H1 (cell line): ENCODE data around the gene FADS6. TPM values are rescaled to one million over a fixed set of nuclear protein-coding genes. Genes with fewer than 3 reads are reported as not detected.

Experiments
- BRCA1 ChIP-seq: IDR thresholded peaks from 2 replicates; pipeline ENCODE4 v1.6.1; 2012; ENCODE audit warnings: low read depth, low read length, improper control_type of control experiment
- CHD2 ChIP-seq: IDR thresholded peaks from 2 replicates; pipeline ENCODE4 v1.6.1; 2012; ENCODE audit warnings: low read length, improper control_type of control experiment
- CREB1 ChIP-seq: IDR thresholded peaks from 2 replicates; pipeline ENCODE4 v1.6.1; 2012; ENCODE audit warnings: inconsistent platforms
- HDAC6 ChIP-seq: IDR thresholded peaks from one replicate; pipeline ENCODE4 v1.7.1; 2012; ENCODE audit warnings: low read depth, mild to moderate bottlenecking, inconsistent platforms, low read length, moderate library complexity
- KDM1A ChIP-seq: fragments of 200-600, 300-600 bp; sonication (generic); IDR thresholded peaks from 2 replicates; pipeline ENCODE4 v1.7.1; 2016; ENCODE audit warnings: mild to moderate bottlenecking, low read length, borderline replicate concordance
- NRF1 ChIP-seq: IDR thresholded peaks from 2 replicates; pipeline ENCODE4 v1.6.1; 2011; ENCODE audit warnings: mild to moderate bottlenecking, low read depth, low read length, improper control_type of control experiment
- SUZ12 ChIP-seq: fragments of 200-600 bp; sonication (generic); IDR thresholded peaks from 2 replicates; pipeline ENCODE4 v1.6.1; 2012; ENCODE audit warnings: mild to moderate bottlenecking, inconsistent platforms, low read length, moderate library complexity, mixed read lengths
- TEAD4 ChIP-seq: IDR thresholded peaks from 2 replicates; pipeline ENCODE4 v1.6.1; 2012; ENCODE audit warnings: low read depth, low read length, inconsistent platforms, mixed read lengths
- polyA plus RNA-seq, 7 experiments: library from polyadenylated mRNA; depleted of rRNA in 3 of 7; stranded (reverse) in 5 of 7; unstranded in 2 of 7; fragments of >200 nt in 5 of 7; fragments of 200-250 nt in 2 of 7; gene quantifications; 1 replicate in 5 of 7; 2 replicates in 1 of 7; 4 replicates in 1 of 7; pipeline versions ENCODE4 v1.2.1 to v1.2.3, GENCODE V29; 2011 to 2013; ENCODE audit warnings: missing spikeins in 2 of 7, mixed read lengths in 2 of 7
- total RNA-seq: library from RNA; stranded (reverse); fragmentation: NEBNext Ultra II Directional; extraction: Animal tissue kit (Norgen Biotek cat#: 25700); gene quantifications from 2 replicates; pipeline ENCODE4 v1.2.1, GENCODE V29; 2021
- TF ChIP-seq, protein P1 (sequence below): fragments of 300-600 bp; sonication (generic); IDR thresholded peaks from 2 replicates; pipeline ENCODE4 v1.7.1; 2012; ENCODE audit warnings: low read length, moderate library complexity, mild to moderate bottlenecking, inconsistent platforms; ENCODE audit not compliant: insufficient replicate concordance
- TF ChIP-seq, protein P2 (sequence below), 3 experiments: IDR thresholded peaks; 1 replicate in 2 of 3; 2 replicates in 1 of 3; pipeline versions ENCODE4 v1.5.1 to v1.6.1; 2011; ENCODE audit warnings: low read length in 3 of 3, mild to moderate bottlenecking in 3 of 3, inconsistent platforms in 2 of 3, low read depth in 1 of 3, moderate library complexity in 1 of 3; ENCODE audit not compliant: insufficient read depth in 1 of 3; ENCODE audit errors: control extremely low read depth in 1 of 3

FADS6 gene
- total and polyA plus RNA-seq, 2 of the 8 experiments (the other 6 are each of a cell fraction or from before 2014, with no cell fraction given): 0.56 to 2.5 TPM

DNA sequence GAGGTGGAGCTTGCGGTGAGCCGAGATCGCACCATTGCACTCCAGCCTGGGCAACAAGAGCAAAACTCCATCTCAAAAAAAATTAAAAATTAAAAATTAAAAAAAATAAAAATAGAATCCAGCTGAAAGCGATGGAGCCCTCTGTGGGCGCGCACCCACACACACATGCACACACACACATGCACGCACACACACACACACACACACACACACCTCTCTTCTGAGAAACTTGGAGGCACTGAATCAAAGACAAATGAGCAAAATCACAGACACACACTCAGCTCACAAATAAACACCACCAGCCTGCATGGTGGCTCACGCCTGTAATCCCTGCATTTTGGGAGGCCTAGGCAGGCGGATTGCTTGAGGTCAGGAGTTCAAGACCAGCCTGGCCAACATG is 9.6 kb upstream of the FADS6 start (continued):
- TF ChIP-seq, protein P1, sequence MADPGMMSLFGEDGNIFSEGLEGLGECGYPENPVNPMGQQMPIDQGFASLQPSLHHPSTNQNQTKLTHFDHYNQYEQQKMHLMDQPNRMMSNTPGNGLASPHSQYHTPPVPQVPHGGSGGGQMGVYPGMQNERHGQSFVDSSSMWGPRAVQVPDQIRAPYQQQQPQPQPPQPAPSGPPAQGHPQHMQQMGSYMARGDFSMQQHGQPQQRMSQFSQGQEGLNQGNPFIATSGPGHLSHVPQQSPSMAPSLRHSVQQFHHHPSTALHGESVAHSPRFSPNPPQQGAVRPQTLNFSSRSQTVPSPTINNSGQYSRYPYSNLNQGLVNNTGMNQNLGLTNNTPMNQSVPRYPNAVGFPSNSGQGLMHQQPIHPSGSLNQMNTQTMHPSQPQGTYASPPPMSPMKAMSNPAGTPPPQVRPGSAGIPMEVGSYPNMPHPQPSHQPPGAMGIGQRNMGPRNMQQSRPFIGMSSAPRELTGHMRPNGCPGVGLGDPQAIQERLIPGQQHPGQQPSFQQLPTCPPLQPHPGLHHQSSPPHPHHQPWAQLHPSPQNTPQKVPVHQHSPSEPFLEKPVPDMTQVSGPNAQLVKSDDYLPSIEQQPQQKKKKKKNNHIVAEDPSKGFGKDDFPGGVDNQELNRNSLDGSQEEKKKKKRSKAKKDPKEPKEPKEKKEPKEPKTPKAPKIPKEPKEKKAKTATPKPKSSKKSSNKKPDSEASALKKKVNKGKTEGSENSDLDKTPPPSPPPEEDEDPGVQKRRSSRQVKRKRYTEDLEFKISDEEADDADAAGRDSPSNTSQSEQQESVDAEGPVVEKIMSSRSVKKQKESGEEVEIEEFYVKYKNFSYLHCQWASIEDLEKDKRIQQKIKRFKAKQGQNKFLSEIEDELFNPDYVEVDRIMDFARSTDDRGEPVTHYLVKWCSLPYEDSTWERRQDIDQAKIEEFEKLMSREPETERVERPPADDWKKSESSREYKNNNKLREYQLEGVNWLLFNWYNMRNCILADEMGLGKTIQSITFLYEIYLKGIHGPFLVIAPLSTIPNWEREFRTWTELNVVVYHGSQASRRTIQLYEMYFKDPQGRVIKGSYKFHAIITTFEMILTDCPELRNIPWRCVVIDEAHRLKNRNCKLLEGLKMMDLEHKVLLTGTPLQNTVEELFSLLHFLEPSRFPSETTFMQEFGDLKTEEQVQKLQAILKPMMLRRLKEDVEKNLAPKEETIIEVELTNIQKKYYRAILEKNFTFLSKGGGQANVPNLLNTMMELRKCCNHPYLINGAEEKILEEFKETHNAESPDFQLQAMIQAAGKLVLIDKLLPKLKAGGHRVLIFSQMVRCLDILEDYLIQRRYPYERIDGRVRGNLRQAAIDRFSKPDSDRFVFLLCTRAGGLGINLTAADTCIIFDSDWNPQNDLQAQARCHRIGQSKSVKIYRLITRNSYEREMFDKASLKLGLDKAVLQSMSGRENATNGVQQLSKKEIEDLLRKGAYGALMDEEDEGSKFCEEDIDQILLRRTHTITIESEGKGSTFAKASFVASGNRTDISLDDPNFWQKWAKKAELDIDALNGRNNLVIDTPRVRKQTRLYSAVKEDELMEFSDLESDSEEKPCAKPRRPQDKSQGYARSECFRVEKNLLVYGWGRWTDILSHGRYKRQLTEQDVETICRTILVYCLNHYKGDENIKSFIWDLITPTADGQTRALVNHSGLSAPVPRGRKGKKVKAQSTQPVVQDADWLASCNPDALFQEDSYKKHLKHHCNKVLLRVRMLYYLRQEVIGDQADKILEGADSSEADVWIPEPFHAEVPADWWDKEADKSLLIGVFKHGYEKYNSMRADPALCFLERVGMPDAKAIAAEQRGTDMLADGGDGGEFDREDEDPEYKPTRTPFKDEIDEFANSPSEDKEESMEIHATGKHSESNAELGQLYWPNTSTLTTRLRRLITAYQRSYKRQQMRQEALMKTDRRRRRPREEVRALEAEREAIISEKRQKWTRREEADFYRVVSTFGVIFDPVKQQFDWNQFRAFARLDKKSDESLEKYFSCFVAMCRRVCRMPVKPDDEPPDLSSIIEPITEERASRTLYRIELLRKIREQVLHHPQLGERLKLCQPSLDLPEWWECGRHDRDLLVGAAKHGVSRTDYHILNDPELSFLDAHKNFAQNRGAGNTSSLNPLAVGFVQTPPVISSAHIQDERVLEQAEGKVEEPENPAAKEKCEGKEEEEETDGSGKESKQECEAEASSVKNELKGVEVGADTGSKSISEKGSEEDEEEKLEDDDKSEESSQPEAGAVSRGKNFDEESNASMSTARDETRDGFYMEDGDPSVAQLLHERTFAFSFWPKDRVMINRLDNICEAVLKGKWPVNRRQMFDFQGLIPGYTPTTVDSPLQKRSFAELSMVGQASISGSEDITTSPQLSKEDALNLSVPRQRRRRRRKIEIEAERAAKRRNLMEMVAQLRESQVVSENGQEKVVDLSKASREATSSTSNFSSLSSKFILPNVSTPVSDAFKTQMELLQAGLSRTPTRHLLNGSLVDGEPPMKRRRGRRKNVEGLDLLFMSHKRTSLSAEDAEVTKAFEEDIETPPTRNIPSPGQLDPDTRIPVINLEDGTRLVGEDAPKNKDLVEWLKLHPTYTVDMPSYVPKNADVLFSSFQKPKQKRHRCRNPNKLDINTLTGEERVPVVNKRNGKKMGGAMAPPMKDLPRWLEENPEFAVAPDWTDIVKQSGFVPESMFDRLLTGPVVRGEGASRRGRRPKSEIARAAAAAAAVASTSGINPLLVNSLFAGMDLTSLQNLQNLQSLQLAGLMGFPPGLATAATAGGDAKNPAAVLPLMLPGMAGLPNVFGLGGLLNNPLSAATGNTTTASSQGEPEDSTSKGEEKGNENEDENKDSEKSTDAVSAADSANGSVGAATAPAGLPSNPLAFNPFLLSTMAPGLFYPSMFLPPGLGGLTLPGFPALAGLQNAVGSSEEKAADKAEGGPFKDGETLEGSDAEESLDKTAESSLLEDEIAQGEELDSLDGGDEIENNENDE: no peak
- TF ChIP-seq, protein P2, sequence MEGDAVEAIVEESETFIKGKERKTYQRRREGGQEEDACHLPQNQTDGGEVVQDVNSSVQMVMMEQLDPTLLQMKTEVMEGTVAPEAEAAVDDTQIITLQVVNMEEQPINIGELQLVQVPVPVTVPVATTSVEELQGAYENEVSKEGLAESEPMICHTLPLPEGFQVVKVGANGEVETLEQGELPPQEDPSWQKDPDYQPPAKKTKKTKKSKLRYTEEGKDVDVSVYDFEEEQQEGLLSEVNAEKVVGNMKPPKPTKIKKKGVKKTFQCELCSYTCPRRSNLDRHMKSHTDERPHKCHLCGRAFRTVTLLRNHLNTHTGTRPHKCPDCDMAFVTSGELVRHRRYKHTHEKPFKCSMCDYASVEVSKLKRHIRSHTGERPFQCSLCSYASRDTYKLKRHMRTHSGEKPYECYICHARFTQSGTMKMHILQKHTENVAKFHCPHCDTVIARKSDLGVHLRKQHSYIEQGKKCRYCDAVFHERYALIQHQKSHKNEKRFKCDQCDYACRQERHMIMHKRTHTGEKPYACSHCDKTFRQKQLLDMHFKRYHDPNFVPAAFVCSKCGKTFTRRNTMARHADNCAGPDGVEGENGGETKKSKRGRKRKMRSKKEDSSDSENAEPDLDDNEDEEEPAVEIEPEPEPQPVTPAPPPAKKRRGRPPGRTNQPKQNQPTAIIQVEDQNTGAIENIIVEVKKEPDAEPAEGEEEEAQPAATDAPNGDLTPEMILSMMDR (IDR thresholded peaks at IDR 0.05; ENCODE audit: control extremely low read depth in 1 of 3, insufficient read depth in 1 of 3, low read depth in 1 of 3, low read length in 3 of 3): no peak
- TF ChIP-seq BRCA1 (no peak), SUZ12 (no peak), TEAD4 (no peak), CREB1 (no peak), CHD2 (no peak), KDM1A (no peak), NRF1 (no peak), HDAC6 (no peak)
